ENCODE data around the gene ATP9A. TPM values are rescaled to one million over a fixed set of nuclear protein-coding genes. Genes with fewer than 3 reads are reported as not detected.

Gene ATP9A
- total RNA-seq, 2 donors from 2014 or later: 0.07 to 4.1 TPM

DNA sequence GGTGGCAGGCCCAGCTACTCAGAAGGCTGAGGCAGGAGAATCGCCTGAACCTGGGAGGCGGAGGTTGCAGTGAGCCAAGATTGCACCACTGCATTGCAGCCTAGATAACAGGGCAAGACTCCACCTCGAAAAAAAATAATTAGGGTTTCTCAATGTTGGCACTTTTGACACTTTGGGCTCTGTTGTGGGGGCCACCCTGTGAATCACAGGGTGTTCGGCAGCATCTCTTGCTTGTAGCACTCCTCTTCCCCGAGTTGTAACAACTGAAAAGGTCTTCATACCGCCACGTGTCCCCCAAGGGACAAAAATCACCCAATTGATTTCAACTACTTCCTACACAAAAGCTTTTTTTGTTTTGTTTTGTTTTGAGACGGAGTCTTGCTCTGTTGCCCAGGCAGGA is 172.4 kb downstream of the ATP9A start:
- H3K27ac Mint-ChIP-seq: no peak overlapping the region
- H3K36me3 Mint-ChIP-seq: no peaks in the 10 kb centered on the region
- no peaks in the 10 kb centered on the region for H3K9me3 Mint-ChIP-seq
- DNase-seq (ENCODE audit: low spot score in 2 of 2): no peak
- ATAC-seq: no peak

DNA sequence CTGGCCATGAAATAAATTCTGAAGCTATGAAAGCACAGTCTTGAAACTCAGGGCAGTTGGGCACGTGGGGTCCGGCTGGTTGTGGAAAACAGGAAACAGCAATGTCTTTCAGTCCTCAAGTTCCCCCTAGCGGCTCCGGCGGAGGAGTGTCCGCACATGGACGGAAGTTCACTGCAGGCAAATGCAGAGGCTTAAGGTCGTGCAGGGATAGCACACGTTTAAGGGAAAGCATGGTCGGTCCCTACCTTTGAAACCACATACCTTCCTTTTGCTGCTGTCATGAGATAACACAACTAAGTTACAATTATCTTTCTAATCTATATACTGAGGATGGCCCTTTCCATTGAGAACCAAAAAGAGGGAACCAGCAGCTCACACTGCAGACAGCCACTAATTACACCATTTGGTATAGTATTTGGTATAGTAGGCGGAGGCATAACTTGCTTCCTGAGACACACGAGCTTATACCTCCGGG is 173.1 kb downstream of the ATP9A start:
- H3K27ac Mint-ChIP-seq: peak overlapping the region; percentile 48 to 70
- DNase-seq (ENCODE audit: low spot score in 2 of 2): peak; percentile 70 to 72
- H3K9me3 Mint-ChIP-seq: no peaks in the 10 kb centered on the region
- H3K36me3 Mint-ChIP-seq: no peaks in the 10 kb centered on the region
- peak; percentile 84 to 98 for ATAC-seq

DNA sequence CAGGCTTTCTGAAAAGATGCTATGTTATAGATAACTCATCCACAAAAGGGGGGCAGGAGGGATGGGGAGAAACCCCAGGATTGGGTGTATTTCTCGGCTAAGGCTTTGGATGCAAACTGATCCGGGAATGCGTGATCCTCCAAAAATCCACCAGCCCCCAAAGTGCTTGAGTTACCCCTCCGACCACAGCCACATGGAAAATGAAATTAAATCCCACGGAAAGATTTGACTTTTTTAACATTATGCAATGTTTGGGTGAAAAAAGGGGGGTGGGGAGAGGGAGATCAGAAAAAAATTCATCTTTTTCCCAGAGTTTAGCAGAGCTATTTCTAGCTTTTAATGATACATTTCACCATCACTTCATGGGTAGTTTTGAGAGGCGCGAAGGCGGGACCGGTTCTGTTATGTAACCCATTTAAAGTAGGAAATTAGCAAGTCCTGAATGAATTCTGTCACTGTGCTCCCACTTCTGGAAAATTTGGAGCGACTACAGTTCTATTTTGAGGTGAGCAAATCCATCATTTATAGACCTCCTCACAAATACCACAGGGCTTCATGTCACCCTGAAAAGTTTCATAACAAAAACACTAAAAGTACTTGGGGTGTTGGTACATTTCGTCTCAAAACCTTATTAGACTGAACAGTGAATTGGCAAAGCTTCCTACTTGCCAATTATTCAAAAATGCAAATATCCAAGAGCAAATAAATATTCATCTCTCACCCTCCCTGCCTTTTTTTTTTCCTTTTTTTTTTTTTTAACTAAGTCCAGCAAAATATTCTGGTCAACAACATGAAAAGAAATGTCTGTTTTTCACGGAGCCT is 173.7 kb downstream of the ATP9A start:
- DNase-seq (ENCODE audit: low spot score in 2 of 2) (no peak), ATAC-seq (no peak)
- no peaks in the 10 kb centered on the region for H3K36me3 Mint-ChIP-seq
- H3K9me3 Mint-ChIP-seq: no peaks in the 10 kb centered on the region
- peak overlapping the region; percentile 48 to 70 for H3K27ac Mint-ChIP-seq

DNA sequence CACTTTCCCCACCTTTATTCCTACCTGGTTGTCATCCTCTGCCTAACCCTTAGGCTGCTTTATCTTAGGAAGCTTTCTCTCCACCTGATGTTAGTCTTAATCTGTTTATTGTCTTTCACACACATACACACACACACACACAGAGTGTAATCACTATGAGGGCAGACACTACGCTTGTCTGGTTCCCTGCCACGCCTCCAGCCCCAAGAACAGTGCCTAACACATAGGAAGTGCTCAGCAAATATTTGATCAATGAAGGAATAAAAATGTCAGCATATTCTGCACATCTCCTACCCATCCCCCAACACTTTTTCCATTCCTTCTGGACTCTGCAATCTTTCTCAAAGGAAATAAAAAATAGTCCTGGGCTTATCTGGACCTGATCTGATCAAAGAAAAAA is 174.6 kb downstream of the ATP9A start:
- Mint-ChIP-seq H3K27ac (peak overlapping the region in 1 of 2 donors; percentile 70), H3K36me3 (no peaks in the 10 kb centered on the region), H3K9me3 (no peaks in the 10 kb centered on the region)
- no peak for ATAC-seq
- DNase-seq (ENCODE audit: low spot score in 2 of 2): no peak

DNA sequence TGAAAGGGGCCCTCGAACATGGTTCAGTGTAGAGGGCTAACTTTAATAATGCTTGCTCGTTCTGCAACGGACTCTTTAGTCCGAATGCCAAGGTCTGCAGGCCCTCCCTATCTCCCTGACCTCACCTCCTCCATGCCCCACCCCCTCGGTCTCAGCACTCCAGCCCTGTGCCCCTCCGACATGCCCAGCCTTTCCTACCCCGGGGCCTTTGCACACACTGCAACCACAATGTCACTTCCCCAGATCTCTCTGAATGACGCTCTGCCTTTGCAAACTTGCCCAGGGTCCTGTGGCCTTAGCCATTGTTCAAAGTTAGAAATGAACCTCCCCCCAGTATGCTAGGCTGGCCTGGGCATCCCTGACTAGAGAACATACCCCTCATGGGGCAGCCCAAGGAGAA is 175.6 kb downstream of the ATP9A start:
- ATAC-seq (no peak), DNase-seq (ENCODE audit: low spot score in 2 of 2) (no peak)
- Mint-ChIP-seq H3K27ac (no peak overlapping the region), H3K9me3 (no peaks in the 10 kb centered on the region), H3K36me3 (no peaks in the 10 kb centered on the region)

DNA sequence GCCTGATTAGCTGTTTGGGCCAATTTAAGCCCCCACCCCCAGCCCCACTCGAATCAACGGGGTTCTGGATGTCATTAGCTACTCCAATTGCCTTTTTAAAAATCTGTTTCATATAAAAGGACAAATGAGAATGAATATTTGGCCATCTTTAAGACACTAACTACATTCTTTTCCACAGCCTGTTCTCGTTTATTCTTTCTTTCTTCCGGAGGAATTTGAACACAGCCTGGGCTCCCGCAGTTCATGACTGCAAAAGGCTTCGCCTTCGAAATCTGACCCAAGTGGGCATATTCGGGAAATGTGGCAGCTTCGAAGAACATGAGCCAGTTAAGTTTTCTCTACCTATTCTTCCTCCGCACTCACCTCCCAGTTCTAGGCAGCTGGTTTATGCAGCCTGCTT is 176.3 kb downstream of the ATP9A start:
- no peak for DNase-seq (ENCODE audit: low spot score in 2 of 2)
- no peak for ATAC-seq
- H3K36me3 Mint-ChIP-seq: no peaks in the 10 kb centered on the region

DNA sequence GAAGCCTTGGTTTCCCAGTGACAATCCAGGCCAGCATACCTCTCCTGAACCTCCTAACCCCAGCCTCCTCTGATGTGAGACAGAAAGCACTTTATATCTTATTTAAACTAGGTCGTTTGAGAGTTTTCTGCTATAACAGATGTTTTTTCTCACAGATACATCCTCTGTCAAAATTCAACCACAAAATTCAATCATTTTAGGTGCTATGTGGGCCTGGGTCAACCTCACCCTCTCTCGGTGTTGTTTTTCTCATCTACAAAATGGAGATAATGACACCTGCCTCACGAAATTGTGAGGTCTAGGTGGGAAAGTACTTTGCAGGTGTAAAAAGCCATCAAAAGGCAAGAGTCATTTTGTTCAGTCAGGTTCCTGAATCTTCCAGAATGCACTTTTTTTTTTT is 179.4 kb downstream of the ATP9A start:
- peak in 1 of 2 donors; percentile 20 for ATAC-seq
- no peak overlapping the region for H3K27ac Mint-ChIP-seq
- H3K9me3 Mint-ChIP-seq: peaks cover 0 to 7% of the 10 kb centered on the region in 2 donors
- no peak for DNase-seq (ENCODE audit: low spot score in 2 of 2)
- no peaks in the 10 kb centered on the region for H3K36me3 Mint-ChIP-seq

More for the DNA sequence above, 176.3 kb downstream of the ATP9A start:
- H3K9me3 Mint-ChIP-seq: no peaks in the 10 kb centered on the region
- no peak overlapping the region for H3K27ac Mint-ChIP-seq

DNA sequence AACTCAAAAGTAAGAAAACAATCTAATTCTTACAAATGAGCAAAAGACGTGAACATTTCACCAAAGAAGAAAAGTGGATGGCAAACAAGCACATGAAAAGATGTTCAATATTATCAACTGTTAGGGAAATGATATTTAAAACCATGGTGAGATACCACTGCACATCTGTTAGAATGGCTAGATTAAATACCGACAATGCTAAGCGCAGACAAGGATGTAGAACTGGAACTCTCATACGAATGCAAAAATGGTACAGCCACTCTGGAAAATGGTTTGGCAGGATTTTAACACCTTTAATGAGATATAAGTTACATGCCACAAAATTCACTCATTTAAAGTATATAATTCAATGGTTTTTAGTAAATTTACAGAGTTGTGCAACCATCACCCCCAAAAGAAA is 181.0 kb downstream of the ATP9A start:
- H3K36me3 Mint-ChIP-seq: no peaks in the 10 kb centered on the region
- H3K9me3 Mint-ChIP-seq: peaks cover 0 to 7% of the 10 kb centered on the region in 2 donors
- DNase-seq (ENCODE audit: low spot score in 2 of 2): no peak
- no peak overlapping the region for H3K27ac Mint-ChIP-seq
- ATAC-seq: no peak

DNA sequence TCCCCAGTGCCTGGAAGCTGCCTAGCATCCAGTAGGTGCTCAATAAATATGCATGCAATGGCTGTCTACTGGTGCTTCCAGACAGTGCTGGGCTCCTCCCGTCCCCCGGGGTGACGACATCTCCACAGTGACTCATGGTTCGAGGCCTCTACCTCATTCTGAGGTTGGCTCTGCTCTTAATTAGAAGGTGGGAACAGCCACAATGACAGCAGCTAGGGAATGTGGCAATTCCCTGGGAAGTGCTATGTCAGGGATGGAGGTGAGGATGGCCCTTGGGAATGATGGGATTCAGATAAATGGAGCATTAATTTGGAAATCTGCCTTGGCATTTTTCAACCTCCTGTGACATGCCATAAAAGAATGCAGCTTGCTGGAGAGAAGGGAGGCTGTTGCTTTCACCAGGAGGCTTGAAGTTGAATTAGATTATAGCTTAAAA is 182.2 kb downstream of the ATP9A start:
- DNase-seq (ENCODE audit: low spot score in 2 of 2) (no peak), ATAC-seq (no peak)
- peaks cover 0 to 7% of the 10 kb centered on the region in 2 donors for H3K9me3 Mint-ChIP-seq
- no peak overlapping the region for H3K27ac Mint-ChIP-seq
- H3K36me3 Mint-ChIP-seq: no peaks in the 10 kb centered on the region

DNA sequence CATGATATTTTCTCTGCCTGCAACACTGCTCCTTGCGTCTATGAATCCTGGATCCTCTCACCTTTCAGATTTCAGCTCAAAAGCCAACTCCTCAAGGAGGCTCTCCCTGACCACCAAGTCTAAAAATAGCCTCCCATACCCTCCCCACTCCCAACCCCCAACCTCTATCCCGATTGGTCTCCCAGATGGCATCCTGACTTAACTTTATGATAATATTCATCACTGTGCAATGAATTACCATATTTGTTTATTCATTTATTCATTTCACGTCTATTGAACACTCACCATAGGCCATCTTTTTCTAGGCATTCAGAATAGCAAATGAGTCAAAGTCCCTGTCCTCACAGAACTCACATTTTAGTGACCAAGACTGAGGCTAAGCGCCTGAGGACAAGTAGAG is 183.0 kb downstream of the ATP9A start:
- Mint-ChIP-seq H3K9me3 (peaks cover 0 to 7% of the 10 kb centered on the region in 2 donors), H3K27ac (no peak overlapping the region), H3K36me3 (no peaks in the 10 kb centered on the region)
- ATAC-seq (no peak), DNase-seq (ENCODE audit: low spot score in 2 of 2) (no peak)

DNA sequence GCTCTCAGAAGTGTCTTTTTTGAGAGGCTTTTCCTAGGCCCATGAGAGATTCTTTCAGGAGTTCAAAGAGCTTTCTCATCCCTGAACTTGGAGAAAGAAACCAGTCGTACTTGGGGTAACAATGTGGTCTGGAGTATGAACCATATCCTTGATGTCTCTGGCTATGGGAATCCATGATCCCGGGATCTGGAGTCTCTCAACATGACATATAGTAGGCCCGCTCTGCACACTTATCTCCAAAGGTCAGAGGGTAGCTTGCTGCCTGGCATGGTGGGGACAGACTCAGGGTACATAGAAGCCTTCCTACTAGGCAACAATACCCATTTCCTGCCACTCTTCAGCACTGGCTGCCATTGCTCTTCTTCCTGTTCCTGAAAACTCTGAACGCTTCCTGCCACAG is 183.5 kb downstream of the ATP9A start:
- Mint-ChIP-seq H3K36me3 (no peaks in the 10 kb centered on the region), H3K27ac (no peak overlapping the region), H3K9me3 (peaks cover 0 to 7% of the 10 kb centered on the region in 2 donors)
- no peak for DNase-seq (ENCODE audit: low spot score in 2 of 2)
- ATAC-seq: no peak

DNA sequence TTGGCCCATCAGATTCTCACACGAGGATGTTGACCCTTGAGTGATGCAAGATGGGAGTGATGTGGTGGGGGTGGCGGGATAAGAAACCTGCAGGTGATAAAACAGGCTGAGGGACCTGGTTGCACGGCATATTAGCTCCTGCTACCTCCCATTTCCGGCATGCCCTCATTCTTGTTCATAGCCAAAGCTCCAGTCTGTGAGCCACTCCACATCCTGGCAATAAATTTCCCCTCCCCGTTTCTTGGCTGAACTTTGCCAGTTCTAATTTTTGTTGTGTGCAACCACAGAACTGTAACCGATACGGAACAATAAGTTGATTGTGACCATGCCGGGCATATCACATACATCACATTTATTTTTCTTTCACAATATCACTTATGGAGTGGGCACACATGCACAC is 184.1 kb downstream of the ATP9A start:
- ATAC-seq (no peak), DNase-seq (ENCODE audit: low spot score in 2 of 2) (no peak)
- Mint-ChIP-seq H3K27ac (no peak overlapping the region), H3K36me3 (no peaks in the 10 kb centered on the region), H3K9me3 (peaks cover 0 to 7% of the 10 kb centered on the region in 2 donors)

DNA sequence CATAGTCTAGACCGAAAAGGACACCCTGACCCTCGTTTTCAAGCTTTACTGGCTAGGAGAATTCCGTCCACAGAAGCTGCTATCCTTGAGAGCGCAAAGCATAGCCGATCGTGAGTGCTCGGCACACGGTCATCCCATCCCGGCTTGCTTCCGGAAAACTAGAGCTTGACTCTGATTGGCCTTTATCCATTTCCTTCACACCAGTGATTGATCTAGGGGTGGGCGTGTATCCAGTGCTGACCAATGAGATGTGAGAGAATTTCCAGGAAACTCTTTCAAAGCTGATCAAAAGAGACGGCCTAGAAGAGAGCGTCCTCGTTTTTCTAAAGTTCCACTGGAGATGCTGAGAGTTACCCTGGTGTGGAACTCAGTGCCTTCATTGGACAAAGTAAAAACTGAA is 184.7 kb downstream of the ATP9A start:
- ATAC-seq (no peak), DNase-seq (ENCODE audit: low spot score in 2 of 2) (no peak)
- Mint-ChIP-seq H3K27ac (no peak overlapping the region), H3K36me3 (no peaks in the 10 kb centered on the region), H3K9me3 (peaks cover 0 to 7% of the 10 kb centered on the region in 2 donors)

DNA sequence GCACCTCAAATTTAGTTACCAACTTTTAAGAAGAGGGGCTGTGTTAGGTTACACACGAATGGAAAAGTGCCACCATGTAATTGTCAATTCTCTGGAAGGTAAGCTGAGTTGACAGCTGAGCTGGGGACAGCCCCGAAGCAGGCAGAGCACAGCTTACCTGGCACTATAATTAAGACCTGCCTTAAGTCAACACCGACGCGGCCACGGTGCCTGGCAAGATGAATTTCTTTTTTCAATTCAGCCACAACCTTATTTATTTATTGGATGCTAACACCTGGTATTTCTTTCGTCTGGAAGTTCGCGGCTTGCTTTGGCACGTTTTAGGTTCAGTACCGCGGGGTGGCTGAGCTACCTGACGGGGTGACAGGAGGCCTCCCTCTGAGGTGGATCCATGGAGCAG is 185.1 kb downstream of the ATP9A start:
- no peak for ATAC-seq
- DNase-seq (ENCODE audit: low spot score in 2 of 2): no peak
- H3K27ac Mint-ChIP-seq: no peak overlapping the region
- H3K9me3 Mint-ChIP-seq: peaks cover 0 to 7% of the 10 kb centered on the region in 2 donors
- no peaks in the 10 kb centered on the region for H3K36me3 Mint-ChIP-seq

DNA sequence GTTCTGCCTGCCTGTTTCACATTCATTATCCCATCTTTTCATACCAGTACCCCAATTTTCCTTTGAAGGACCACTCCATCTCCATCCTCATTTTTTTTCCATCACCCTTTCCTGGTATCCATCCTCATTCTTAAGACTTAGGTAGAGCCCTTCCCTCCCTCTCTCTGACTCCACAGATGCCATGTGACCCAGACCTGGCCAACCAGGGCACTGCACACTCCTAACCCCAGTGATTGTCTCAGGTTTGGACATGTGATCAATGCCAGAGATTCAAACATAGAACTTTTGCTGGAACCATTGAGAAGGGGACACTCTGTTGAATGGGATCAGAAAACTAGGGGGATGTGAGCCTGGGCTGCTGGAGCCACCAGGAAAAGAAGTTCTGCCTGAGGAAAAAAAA is 186.6 kb downstream of the ATP9A start:
- Mint-ChIP-seq H3K9me3 (peaks cover 0 to 8% of the 10 kb centered on the region in 2 donors), H3K27ac (no peak overlapping the region), H3K36me3 (no peaks in the 10 kb centered on the region)
- no peak for DNase-seq (ENCODE audit: low spot score in 2 of 2)
- ATAC-seq: no peak

DNA sequence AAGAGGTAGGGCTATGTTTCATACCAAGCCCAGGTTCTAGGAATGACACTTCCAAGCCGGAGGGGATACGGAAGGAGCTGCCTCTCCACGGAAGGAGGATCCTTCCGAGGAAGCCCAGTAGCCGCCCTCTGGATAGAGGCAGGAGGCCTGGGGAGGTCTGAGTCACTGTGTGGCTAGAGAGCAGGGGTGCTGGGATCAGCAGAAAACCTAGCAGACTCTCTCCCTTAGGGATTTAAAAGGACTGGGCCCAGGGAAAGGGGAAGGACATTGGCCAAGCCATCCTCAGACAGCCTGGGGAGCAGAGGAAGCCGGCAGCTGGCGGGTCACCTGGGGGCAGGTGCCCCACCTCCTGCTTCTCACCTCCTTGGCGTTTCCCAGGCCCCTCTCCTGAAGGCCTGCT is 189.1 kb downstream of the ATP9A start:
- Mint-ChIP-seq H3K36me3 (peaks cover 10 to 11% of the 10 kb centered on the region in 2 donors), H3K9me3 (peaks cover 7 to 9% of the 10 kb centered on the region in 2 donors), H3K27ac (no peak overlapping the region)
- ATAC-seq (no peak), DNase-seq (ENCODE audit: low spot score in 2 of 2) (no peak)

DNA sequence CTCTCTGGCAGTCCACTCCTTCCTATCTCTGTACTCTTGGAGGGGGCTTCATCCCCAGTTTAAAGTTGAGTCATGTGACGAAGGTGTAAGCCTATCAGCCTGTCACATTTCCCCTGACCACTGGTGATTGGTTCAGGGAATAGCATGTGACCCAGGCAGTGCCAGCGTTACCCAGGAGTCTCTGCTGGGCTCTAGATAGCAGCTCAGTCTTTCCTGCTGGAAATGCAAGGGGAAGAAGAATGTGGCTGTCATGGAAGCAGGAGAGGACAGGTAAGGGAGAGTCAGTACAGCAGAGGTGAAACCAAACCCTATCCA is 190.1 kb downstream of the ATP9A start:
- Mint-ChIP-seq H3K27ac (no peak overlapping the region), H3K36me3 (peaks cover 10 to 11% of the 10 kb centered on the region in 2 donors), H3K9me3 (peaks cover 7 to 9% of the 10 kb centered on the region in 2 donors)
- DNase-seq (ENCODE audit: low spot score in 2 of 2) (no peak), ATAC-seq (no peak)

DNA sequence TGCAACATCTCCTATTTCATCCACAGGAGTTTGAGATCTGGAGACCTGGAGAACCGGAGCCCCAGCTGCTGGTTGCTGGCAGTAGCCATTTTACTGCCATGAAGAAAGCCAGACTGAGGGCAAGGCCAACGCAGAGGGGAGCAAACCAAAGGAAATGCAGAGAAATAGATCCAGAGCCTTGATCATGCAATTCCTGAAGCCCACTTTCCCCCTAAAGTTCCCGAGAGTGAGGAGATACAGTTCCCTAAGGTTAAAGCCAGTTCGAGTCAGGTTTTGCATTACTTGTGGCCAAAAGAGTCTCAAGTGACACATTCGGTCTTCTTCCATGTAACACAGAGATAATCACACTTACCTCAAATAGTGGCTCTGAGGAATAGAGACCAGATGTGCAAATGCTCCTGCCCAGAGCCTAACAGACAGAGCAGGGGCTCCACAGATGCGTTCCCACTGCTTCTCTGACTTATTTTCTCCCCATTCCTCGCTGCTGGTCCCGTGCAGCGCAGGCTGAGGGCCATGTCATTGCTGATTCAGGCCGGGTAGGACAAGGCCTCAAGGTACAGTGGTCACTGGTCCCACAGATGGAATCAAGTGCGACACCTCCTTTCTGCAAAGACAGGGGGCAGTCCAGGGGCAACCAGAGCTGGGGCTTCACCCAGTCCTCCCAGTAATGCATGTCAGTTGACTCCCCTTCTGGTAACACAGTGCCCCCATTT is 190.6 kb downstream of the ATP9A start:
- peaks cover 7 to 9% of the 10 kb centered on the region in 2 donors for H3K9me3 Mint-ChIP-seq
- DNase-seq (ENCODE audit: low spot score in 2 of 2): no peak
- H3K36me3 Mint-ChIP-seq: peaks cover 10 to 11% of the 10 kb centered on the region in 2 donors
- no peak overlapping the region for H3K27ac Mint-ChIP-seq
- no peak for ATAC-seq
